Neuronal stem cell (in vitro differentiated cells): ENCODE measurements around the gene SELPLG.
A peak's percentile ranks its signal among the peaks of the same experiment; 100 is the strongest.
"Not testable (repeated sequence)": the region's sequence is repeated elsewhere in the genome, so short reads cannot be mapped to it uniquely, and the experiment has no call there.

ENCODE experiments used
- DNase-seq: peaks from one replicate; pipeline ENCODE4 v3.0.0-alpha.2; 2013; ENCODE audit warnings: low spot score
- H2AFZ ChIP-seq: one replicate; pipeline ENCODE4 v1.6.1; 2013; ENCODE audit warnings: mild to moderate bottlenecking, low read length, inconsistent platforms
- H2AK5ac ChIP-seq: 2 replicates; pipeline ENCODE4 v1.6.1; 2013; ENCODE audit warnings: low read depth, mild to moderate bottlenecking, inconsistent platforms, low read length, moderate library complexity, mixed read lengths
- H2BK120ac ChIP-seq: 2 replicates; pipeline ENCODE4 v1.6.1; 2013; ENCODE audit warnings: low read depth, mild to moderate bottlenecking, inconsistent platforms, low read length, moderate library complexity, mixed read lengths
- H2BK12ac ChIP-seq: one replicate; pipeline ENCODE4 v1.6.1; 2013; ENCODE audit warnings: low read length, inconsistent platforms
- H2BK15ac ChIP-seq: 2 replicates; pipeline ENCODE4 v1.6.1; 2013; ENCODE audit warnings: mild to moderate bottlenecking, low read length, inconsistent platforms, mixed read lengths
- H2BK5ac ChIP-seq: one replicate; pipeline ENCODE4 v1.6.1; 2013; ENCODE audit warnings: inconsistent platforms, mild to moderate bottlenecking, low read length, moderate library complexity
- H3K14ac ChIP-seq: one replicate; pipeline ENCODE4 v1.6.1; 2013; ENCODE audit warnings: low read length, inconsistent platforms
- H3K18ac ChIP-seq: 2 replicates; pipeline ENCODE4 v1.6.1; 2013; ENCODE audit warnings: low read length, inconsistent platforms
- H3K23ac ChIP-seq: 2 replicates; pipeline ENCODE4 v1.6.1; 2013; ENCODE audit warnings: low read depth, mild to moderate bottlenecking, mixed read lengths, low read length, inconsistent platforms; ENCODE audit not compliant: poor library complexity
- H3K27ac ChIP-seq: replicated peaks from 3 replicates; pipeline ENCODE4 v1.5.1; 2013; ENCODE audit warnings: low read length, inconsistent platforms
- H3K27me3 ChIP-seq, 3 experiments: 2 replicates each; pipeline ENCODE4 v1.6.1; 2013; ENCODE audit warnings: low read length in 3 of 3, mild to moderate bottlenecking in 2 of 3, inconsistent platforms in 1 of 3, low read depth in 1 of 3, mixed read lengths in 1 of 3, moderate library complexity in 1 of 3; ENCODE audit not compliant: control insufficient read depth in 3 of 3, insufficient read depth in 3 of 3
- H3K36me3 ChIP-seq, 2 donors: replicated peaks in 1 of 2; 2 replicates each; pipeline ENCODE4 v1.6.1; 2013; ENCODE audit warnings: low read length in 2 of 2; ENCODE audit not compliant: control insufficient read depth in 2 of 2, insufficient read depth in 2 of 2
- H3K4ac ChIP-seq: 2 replicates; pipeline ENCODE4 v1.6.1; 2013; ENCODE audit warnings: inconsistent platforms, mild to moderate bottlenecking, low read length, moderate library complexity
- H3K4me1 ChIP-seq, 2 donors: 1 replicate in 1 of 2; 2 replicates in 1 of 2; pipeline ENCODE4 v1.6.1; 2013; ENCODE audit warnings: low read length in 2 of 2, low read depth in 1 of 2; ENCODE audit not compliant: control insufficient read depth in 2 of 2, insufficient read depth in 1 of 2
- H3K4me2 ChIP-seq: one replicate; pipeline ENCODE4 v1.6.1; 2013; ENCODE audit warnings: mild to moderate bottlenecking, low read length, inconsistent platforms; ENCODE audit not compliant: insufficient read depth, poor library complexity, severe bottlenecking
- H3K4me3 ChIP-seq, 2 donors: 2 replicates each; pipeline ENCODE4 v1.5.1; 2013; ENCODE audit warnings: low read length in 2 of 2, mild to moderate bottlenecking in 2 of 2, inconsistent platforms in 1 of 2, moderate library complexity in 1 of 2
- H3K79me1 ChIP-seq: one replicate; pipeline ENCODE4 v1.6.1; 2013; ENCODE audit warnings: low read depth, mild to moderate bottlenecking, inconsistent platforms, low read length, moderate library complexity
- H3K9ac ChIP-seq: one replicate; pipeline ENCODE4 v1.6.1; 2013; ENCODE audit warnings: mild to moderate bottlenecking, low read depth, low read length, inconsistent platforms; ENCODE audit not compliant: poor library complexity
- H3K9me3 ChIP-seq, 2 donors: replicated peaks in 1 of 2; 2 replicates each; pipeline versions ENCODE3 to v1.6.1; 2013; ENCODE audit warnings: low read length in 2 of 2, mild to moderate bottlenecking in 2 of 2, inconsistent platforms in 1 of 2, low read depth in 1 of 2, mixed read lengths in 1 of 2, moderate library complexity in 1 of 2; ENCODE audit not compliant: control insufficient read depth in 2 of 2, insufficient read depth in 1 of 2
- H4K8ac ChIP-seq: one replicate; pipeline ENCODE4 v1.6.1; 2013; ENCODE audit warnings: low read depth, mild to moderate bottlenecking, inconsistent platforms, low read length, moderate library complexity
- H4K91ac ChIP-seq: one replicate; pipeline ENCODE4 v1.6.1; 2013; ENCODE audit warnings: low read length, low read depth, mild to moderate bottlenecking, inconsistent platforms; ENCODE audit not compliant: poor library complexity
- WGBS, 2 donors: extraction: QIAGEN DNeasy Blood & Tissue Kit; methylation state at CpG; one replicate each; pipeline ENCODE4 v1.1.7; 2013; ENCODE audit warnings: missing lambda C conversion rate in 2 of 2, mixed read lengths in 1 of 2; ENCODE audit not compliant: insufficient read length in 2 of 2, insufficient replicate concordance in 1 of 2; ENCODE audit errors: extremely low coverage in 2 of 2; 5-methylcytosine and 5-hydroxymethylcytosine counted together

SELPLG gene

GRCh38 chr12:108664338-108665258, 30.9 kb upstream of the SELPLG start:
- Histone ChIP-seq H3K4me2 (no peak overlapping the region), H2BK15ac (no peak overlapping the region), H3K4me3 (no peak overlapping the region), H2AFZ (no peak overlapping the region), H3K79me1 (no peaks in the 10 kb centered on the region), H3K18ac (no peak overlapping the region), H3K9me3 (peaks cover 0 to 9% of the 10 kb centered on the region in 2 donors), H2AK5ac (no peak overlapping the region), H2BK12ac (no peak overlapping the region), H3K4ac (no peak overlapping the region), H3K27ac (no peak overlapping the region), H3K4me1 (peaks cover 10 to 28% of the 10 kb centered on the region in 2 donors), H3K23ac (no peak overlapping the region), H3K36me3 (peaks cover 5 to 43% of the 10 kb centered on the region in 2 donors), H3K27me3 (no peaks in the 10 kb centered on the region), H3K14ac (no peak overlapping the region), H2BK5ac (no peak overlapping the region), H4K91ac (no peak overlapping the region), H4K8ac (no peak overlapping the region), H2BK120ac (no peak overlapping the region), H3K9ac (no peak overlapping the region)
- DNase-seq = peak; percentile 80
- no CpG with 5 or more reads among the region's 5 CpGs for WGBS, 2 donors

DNA sequence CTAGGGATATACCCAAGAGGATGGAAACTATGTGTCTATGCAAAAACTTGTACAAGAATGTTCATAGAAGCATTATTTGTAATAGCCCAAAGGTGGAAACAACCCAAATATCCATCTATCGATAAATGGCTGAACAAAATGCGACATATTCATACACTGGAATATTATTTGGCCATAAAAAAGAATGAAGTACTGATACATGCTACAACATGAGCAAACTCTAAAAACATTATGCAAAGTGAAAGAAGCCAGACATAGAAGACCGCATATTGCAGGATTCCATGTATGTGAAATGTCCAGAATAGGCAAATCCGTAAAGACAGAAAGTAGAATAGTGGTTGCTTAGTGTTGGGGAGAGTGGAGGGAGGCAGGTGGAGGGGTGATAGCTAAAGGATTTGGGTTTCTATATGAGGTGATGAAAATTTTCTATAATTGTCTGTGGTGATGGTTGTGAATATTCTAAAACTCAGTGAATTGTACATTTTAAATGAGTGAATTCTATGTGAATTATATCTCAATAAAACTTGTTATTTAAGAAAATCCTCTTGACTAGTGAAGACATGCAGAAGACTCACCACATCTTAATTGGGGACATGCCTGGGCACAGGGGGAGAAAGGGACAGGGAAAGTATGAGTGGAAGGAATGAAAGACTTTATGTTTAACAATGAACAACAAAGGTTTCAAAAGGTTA, 29.8 kb upstream of the SELPLG start:
- Histone ChIP-seq H3K4me1 (peaks cover 10 to 28% of the 10 kb centered on the region in 2 donors), H4K8ac (no peak overlapping the region), H4K91ac (no peak overlapping the region), H2AK5ac (no peak overlapping the region), H3K14ac (no peak overlapping the region), H3K4ac (no peak overlapping the region), H2BK15ac (no peak overlapping the region), H2BK120ac (no peak overlapping the region), H3K4me2 (no peak overlapping the region), H3K18ac (no peak overlapping the region), H3K36me3 (peaks cover 8 to 53% of the 10 kb centered on the region in 2 donors), H2BK12ac (no peak overlapping the region), H3K4me3 (no peak overlapping the region), H3K79me1 (no peaks in the 10 kb centered on the region), H2AFZ (no peak overlapping the region), H3K27ac (no peak overlapping the region), H3K27me3 (no peaks in the 10 kb centered on the region), H3K23ac (no peak overlapping the region), H3K9ac (no peak overlapping the region), H3K9me3 (peaks cover 0 to 9% of the 10 kb centered on the region in 2 donors), H2BK5ac (no peak overlapping the region)
- no peak for DNase-seq
- WGBS, 2 donors = no CpG with 5 or more reads among the region's 4 CpGs

DNA sequence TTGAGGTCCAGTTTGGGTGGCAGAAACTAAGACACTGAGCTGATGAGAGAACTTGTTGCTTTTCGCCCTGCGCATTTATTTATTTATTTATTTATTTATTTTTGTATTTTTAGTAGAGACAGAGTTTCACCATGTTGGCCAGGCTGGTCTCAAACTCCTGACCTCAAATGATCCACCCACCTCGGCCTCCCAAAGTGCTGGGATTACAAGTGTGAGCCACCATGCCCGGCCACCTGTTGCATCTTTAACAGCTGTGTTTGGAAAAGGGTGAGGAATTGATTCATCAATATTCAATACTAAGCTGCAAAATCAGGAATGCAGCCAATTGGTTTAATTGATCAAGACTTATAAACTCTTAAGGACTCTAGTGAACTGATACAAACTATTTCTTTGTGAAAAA, 24.4 kb upstream of the SELPLG start:
- H3K27me3 ChIP-seq, H2AFZ ChIP-seq, H2BK120ac ChIP-seq, H3K9me3 ChIP-seq, H4K8ac ChIP-seq, H3K14ac ChIP-seq, H3K4ac ChIP-seq, H3K27ac ChIP-seq, H3K9ac ChIP-seq, H3K4me3 ChIP-seq, DNase-seq, H3K4me1 ChIP-seq, H4K91ac ChIP-seq, H3K18ac ChIP-seq, H3K4me2 ChIP-seq, H2BK5ac ChIP-seq, H2BK15ac ChIP-seq, H2AK5ac ChIP-seq, H3K79me1 ChIP-seq, H3K23ac ChIP-seq, H2BK12ac ChIP-seq: not testable (repeated sequence)
- WGBS, 2 donors = no CpG with 5 or more reads among the region's 4 CpGs
- H3K36me3 ChIP-seq = peaks cover 20 to 87% of the 10 kb centered on the region in 2 donors

DNA sequence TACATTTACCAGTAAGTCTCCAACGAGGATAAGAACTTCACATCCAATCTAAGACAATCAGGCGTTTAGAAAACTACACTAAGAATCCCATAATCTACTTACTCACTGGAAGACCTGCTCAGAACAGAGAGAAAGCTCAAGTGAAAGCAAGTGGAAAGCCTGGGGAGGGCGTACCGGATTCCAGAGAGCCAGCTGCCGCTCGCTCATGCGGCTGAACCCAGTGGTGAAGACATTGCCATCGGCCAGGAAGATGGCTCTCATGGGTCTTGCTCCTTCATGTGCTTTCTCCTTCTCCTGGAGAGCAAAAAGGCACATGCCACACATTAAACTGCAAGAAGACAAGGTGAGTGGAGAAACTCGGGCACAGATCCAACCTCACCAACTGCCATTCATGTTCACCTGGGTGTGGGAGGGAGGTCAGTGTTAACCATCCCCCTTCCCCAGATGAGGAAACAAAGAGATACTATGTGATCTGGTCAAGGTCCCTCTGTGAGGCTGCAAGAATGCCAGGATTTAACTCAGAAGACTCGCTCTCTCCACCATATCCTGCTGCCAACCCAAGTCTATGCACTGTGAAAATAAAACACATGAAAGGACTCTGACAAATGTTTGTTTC, 23.5 kb upstream of the SELPLG start:
- no peak overlapping the region for H2AFZ ChIP-seq
- no peak overlapping the region for H2BK12ac ChIP-seq
- no peak overlapping the region for H3K4me3 ChIP-seq
- H3K4me1 ChIP-seq = peaks cover 0 to 7% of the 10 kb centered on the region in 2 donors
- H3K23ac ChIP-seq = no peak overlapping the region
- no peak overlapping the region for H2AK5ac ChIP-seq
- no peak for DNase-seq
- no peak overlapping the region for H3K9ac ChIP-seq
- no peak overlapping the region for H4K8ac ChIP-seq
- no peak overlapping the region for H3K4ac ChIP-seq
- H3K4me2 ChIP-seq = no peak overlapping the region
- H2BK5ac ChIP-seq = no peak overlapping the region
- H3K27me3 ChIP-seq = no peaks in the 10 kb centered on the region
- H3K9me3 ChIP-seq = no peaks in the 10 kb centered on the region
- H3K18ac ChIP-seq = no peak overlapping the region
- H2BK15ac ChIP-seq = no peak overlapping the region
- H3K27ac ChIP-seq = peak overlapping the region; percentile 69
- no peaks in the 10 kb centered on the region for H3K79me1 ChIP-seq
- H3K36me3 ChIP-seq = peaks cover 23 to 87% of the 10 kb centered on the region in 2 donors
- no peak overlapping the region for H3K14ac ChIP-seq
- no CpG with 5 or more reads among the region's 10 CpGs for WGBS, 2 donors
- no peak overlapping the region for H2BK120ac ChIP-seq
- no peak overlapping the region for H4K91ac ChIP-seq
